Neural progenitor cell (in vitro differentiated cells): ENCODE measurements around the gene HAPSTR1. TPM values are rescaled to one million over a fixed set of nuclear protein-coding genes. Genes with fewer than 3 reads are reported as not detected.

ENCODE experiments used
- DNase-seq: peaks from one replicate; pipeline ENCODE4 v3.0.0-alpha.2; 2016; ENCODE audit warnings: low spot score
- H2AFZ ChIP-seq: fragments of 200-600 bp; sonication (generic); replicated peaks from 2 replicates; pipeline ENCODE4 v1.6.1; 2016; ENCODE audit warnings: antibody characterized with exemption
- H3F3A ChIP-seq: fragments of 200-600 bp; sonication (generic); 2 replicates; pipeline ENCODE4 v1.6.1; 2016; ENCODE audit warnings: antibody characterized with exemption, low read depth
- H3K27ac ChIP-seq: fragments of 200-600 bp; sonication (generic); 2 replicates; pipeline ENCODE4 v1.5.1; 2016; ENCODE audit warnings: mild to moderate bottlenecking
- H3K27me3 ChIP-seq: fragments of 200-600 bp; sonication (generic); 2 replicates; pipeline ENCODE4 v1.6.1; 2016; ENCODE audit warnings: mild to moderate bottlenecking, moderate library complexity
- H3K36me3 ChIP-seq: fragments of 200-600 bp; sonication (generic); 2 replicates; pipeline ENCODE4 v1.5.1; 2016
- H3K4me1 ChIP-seq: fragments of 200-600 bp; sonication (generic); 2 replicates; pipeline ENCODE4 v1.6.1; 2016; ENCODE audit warnings: mixed run types
- H3K4me2 ChIP-seq: fragments of 200-600 bp; sonication (generic); 2 replicates; pipeline ENCODE4 v1.6.1; 2016
- H3K4me3 ChIP-seq: fragments of 200-600 bp; sonication (generic); 2 replicates; pipeline ENCODE4 v1.5.1; 2016
- H3K79me2 ChIP-seq: fragments of 200-600 bp; sonication (generic); 2 replicates; pipeline ENCODE4 v1.6.1; 2016; ENCODE audit warnings: low read depth
- H3K9ac ChIP-seq: fragments of 200-600 bp; sonication (generic); 2 replicates; pipeline ENCODE4 v1.6.1; 2016
- H3K9me3 ChIP-seq: fragments of 200-600 bp; sonication (generic); 2 replicates; pipeline ENCODE4 v1.5.1; 2016; ENCODE audit warnings: low read depth
- H4K20me1 ChIP-seq: fragments of 200-600 bp; sonication (generic); 2 replicates; pipeline ENCODE4 v1.6.1; 2016; ENCODE audit warnings: low read depth
- H3K27ac Mint-ChIP-seq: 3 replicates; pipeline ENCODE4 v1.8.0; 2021; ENCODE audit warnings: mixed read lengths
- H3K27me3 Mint-ChIP-seq: 2 replicates; pipeline ENCODE4 v1.8.0; 2022; ENCODE audit warnings: low read depth, mild to moderate bottlenecking, inconsistent platforms, moderate library complexity, mixed read lengths; ENCODE audit not compliant: insufficient read depth
- H3K36me3 Mint-ChIP-seq: 3 replicates; pipeline ENCODE4 v1.8.0; 2021; ENCODE audit warnings: mixed read lengths
- H3K4me1 Mint-ChIP-seq: 3 replicates; pipeline ENCODE4 v1.8.0; 2021; ENCODE audit warnings: mixed read lengths
- H3K4me3 Mint-ChIP-seq: 3 replicates; pipeline ENCODE4 v1.8.0; 2021; ENCODE audit warnings: mild to moderate bottlenecking, moderate library complexity, mixed read lengths
- H3K9me3 Mint-ChIP-seq: 3 replicates; pipeline ENCODE4 v1.8.0; 2020; ENCODE audit warnings: mixed read lengths
- EZH2 ChIP-seq: fragments of 200-600 bp; sonication (generic); IDR thresholded peaks from 2 replicates; pipeline ENCODE4 v1.6.1; 2017; ENCODE audit warnings: antibody characterized with exemption, mild to moderate bottlenecking, moderate library complexity
- EZH2phosphoT487 ChIP-seq: fragments of 200-600 bp; sonication (generic); IDR thresholded peaks from 2 replicates; pipeline ENCODE4 v1.6.1; 2017; ENCODE audit warnings: antibody characterized with exemption
- total RNA-seq: library from RNA; depleted of rRNA; stranded (reverse); fragments of >200 nt; gene quantifications from 2 replicates; pipeline ENCODE4 v1.2.3, GENCODE V29; 2015; ENCODE audit warnings: low replicate concordance
- TF ChIP-seq, protein P1 (sequence below): fragments of 200-600 bp; sonication (generic); IDR thresholded peaks from 2 replicates; pipeline ENCODE4 v1.5.1; 2017; ENCODE audit warnings: antibody characterized with exemption, mild to moderate bottlenecking

HAPSTR1 gene
- total RNA-seq, 1 donor from 2014 or later: 77.3 TPM

DNA sequence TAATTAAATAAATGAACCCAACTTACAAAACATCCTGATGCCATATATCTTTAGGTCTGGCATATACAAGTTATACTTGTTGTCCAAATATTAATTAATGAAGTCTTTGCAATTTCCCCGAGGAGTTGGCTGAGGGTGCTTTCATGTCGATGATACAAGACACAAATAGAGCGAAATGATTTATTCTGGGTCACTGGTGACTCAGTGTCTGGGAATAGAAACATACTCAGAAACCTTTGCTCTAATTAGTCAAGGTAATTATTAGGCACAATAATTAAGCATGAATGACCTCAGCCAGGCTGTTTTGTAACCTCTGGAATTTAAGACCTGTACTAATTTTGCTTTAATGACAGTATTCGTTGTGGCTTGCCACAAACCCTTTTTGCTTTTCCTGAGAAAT is 37.0 kb upstream of the HAPSTR1 start:
- Mint-ChIP-seq H3K9me3 (no peaks in the 10 kb centered on the region), H3K27ac (no peak overlapping the region), H3K27me3 (no peaks in the 10 kb centered on the region), H3K4me3 (no peak overlapping the region), H3K4me1 (peaks cover 8% of the 10 kb centered on the region), H3K36me3 (no peaks in the 10 kb centered on the region)
- no peaks in the 10 kb centered on the region for H3F3A ChIP-seq
- H3K9me3 ChIP-seq: no peaks in the 10 kb centered on the region
- H3K79me2 ChIP-seq: no peaks in the 10 kb centered on the region
- no peaks in the 10 kb centered on the region for H3K36me3 ChIP-seq
- H3K4me3 ChIP-seq: no peak overlapping the region
- no peak overlapping the region for H3K27ac ChIP-seq
- peaks cover 3% of the 10 kb centered on the region for H3K4me1 ChIP-seq
- no peak overlapping the region for H2AFZ ChIP-seq
- no peak overlapping the region for H3K4me2 ChIP-seq
- TF ChIP-seq EZH2: no peak
- TF ChIP-seq, protein P1, sequence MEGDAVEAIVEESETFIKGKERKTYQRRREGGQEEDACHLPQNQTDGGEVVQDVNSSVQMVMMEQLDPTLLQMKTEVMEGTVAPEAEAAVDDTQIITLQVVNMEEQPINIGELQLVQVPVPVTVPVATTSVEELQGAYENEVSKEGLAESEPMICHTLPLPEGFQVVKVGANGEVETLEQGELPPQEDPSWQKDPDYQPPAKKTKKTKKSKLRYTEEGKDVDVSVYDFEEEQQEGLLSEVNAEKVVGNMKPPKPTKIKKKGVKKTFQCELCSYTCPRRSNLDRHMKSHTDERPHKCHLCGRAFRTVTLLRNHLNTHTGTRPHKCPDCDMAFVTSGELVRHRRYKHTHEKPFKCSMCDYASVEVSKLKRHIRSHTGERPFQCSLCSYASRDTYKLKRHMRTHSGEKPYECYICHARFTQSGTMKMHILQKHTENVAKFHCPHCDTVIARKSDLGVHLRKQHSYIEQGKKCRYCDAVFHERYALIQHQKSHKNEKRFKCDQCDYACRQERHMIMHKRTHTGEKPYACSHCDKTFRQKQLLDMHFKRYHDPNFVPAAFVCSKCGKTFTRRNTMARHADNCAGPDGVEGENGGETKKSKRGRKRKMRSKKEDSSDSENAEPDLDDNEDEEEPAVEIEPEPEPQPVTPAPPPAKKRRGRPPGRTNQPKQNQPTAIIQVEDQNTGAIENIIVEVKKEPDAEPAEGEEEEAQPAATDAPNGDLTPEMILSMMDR: no peak
- no peaks in the 10 kb centered on the region for H4K20me1 ChIP-seq
- H3K27me3 ChIP-seq: no peaks in the 10 kb centered on the region
- H3K9ac ChIP-seq: no peak overlapping the region
- no peak for DNase-seq

- H3K27ac Mint-ChIP-seq: no peak overlapping the region
- H4K20me1 ChIP-seq: no peaks in the 10 kb centered on the region
- no peak overlapping the region for H3K4me3 Mint-ChIP-seq
- TF ChIP-seq, protein P1: no peak
- TF ChIP-seq EZH2 (no peak), EZH2phosphoT487 (no peak)
- H3K4me1 Mint-ChIP-seq: peaks cover 8% of the 10 kb centered on the region
- H3K79me2 ChIP-seq: no peaks in the 10 kb centered on the region
- no peak overlapping the region for H3K9ac ChIP-seq
- no peaks in the 10 kb centered on the region for H3F3A ChIP-seq
- no peak for DNase-seq
- peaks cover 2% of the 10 kb centered on the region for H3K27me3 Mint-ChIP-seq
- H3K4me3 ChIP-seq: no peak overlapping the region
- H3K9me3 ChIP-seq: no peaks in the 10 kb centered on the region
- H2AFZ ChIP-seq: no peak overlapping the region
- no peaks in the 10 kb centered on the region for H3K36me3 Mint-ChIP-seq
- H3K9me3 Mint-ChIP-seq: no peaks in the 10 kb centered on the region
- H3K4me2 ChIP-seq: no peak overlapping the region
- H3K27me3 ChIP-seq: no peaks in the 10 kb centered on the region
- H3K36me3 ChIP-seq: no peaks in the 10 kb centered on the region
- peaks cover 3% of the 10 kb centered on the region for H3K4me1 ChIP-seq
- no peak overlapping the region for H3K27ac ChIP-seq
Measured at GRCh38 chr16:9055115-9055514, 36.3 kb upstream of the HAPSTR1 start.

GRCh38 chr16:9055661-9056060 is 35.8 kb upstream of the HAPSTR1 start:
- no peaks in the 10 kb centered on the region for H4K20me1 ChIP-seq
- H3F3A ChIP-seq: no peaks in the 10 kb centered on the region
- no peak overlapping the region for H2AFZ ChIP-seq
- no peak overlapping the region for H3K4me3 ChIP-seq
- H3K9me3 Mint-ChIP-seq: no peaks in the 10 kb centered on the region
- DNase-seq: no peak
- H3K27ac Mint-ChIP-seq: no peak overlapping the region
- H3K4me1 Mint-ChIP-seq: peaks cover 6% of the 10 kb centered on the region
- no peak overlapping the region for H3K9ac ChIP-seq
- no peaks in the 10 kb centered on the region for H3K79me2 ChIP-seq
- H3K4me2 ChIP-seq: no peak overlapping the region
- peaks cover 2% of the 10 kb centered on the region for H3K27me3 Mint-ChIP-seq
- H3K4me1 ChIP-seq: peaks cover 3% of the 10 kb centered on the region
- no peaks in the 10 kb centered on the region for H3K9me3 ChIP-seq
- TF ChIP-seq EZH2phosphoT487 (no peak), EZH2 (no peak)
- TF ChIP-seq, protein P1: no peak
- no peaks in the 10 kb centered on the region for H3K27me3 ChIP-seq
- H3K27ac ChIP-seq: no peak overlapping the region
- H3K36me3 Mint-ChIP-seq: no peaks in the 10 kb centered on the region
- no peak overlapping the region for H3K4me3 Mint-ChIP-seq
- no peaks in the 10 kb centered on the region for H3K36me3 ChIP-seq
